ENCODE results near the gene GP1BA.

The GP1BA gene

GRCh38 chr17:4950746-4951204 is 18.7 kb downstream of the GP1BA start, which contains the start of gene ENO3:
Gene ENO3, plus strand, starts transcription at chr17:4951119. Its CDS starts 711 bp downstream, at chr17:4951830.
- no peak for DNase-seq (ENCODE audit: low read depth in 2 of 2)

- no peak for DNase-seq (ENCODE audit: low read depth in 2 of 2)
Observed at GRCh38 chr17:4951486-4951885, 19.4 kb downstream of the GP1BA start.

GRCh38 chr17:4953451-4953961 is 21.4 kb downstream of the GP1BA start:
- no peak for DNase-seq (ENCODE audit: low read depth in 2 of 2)

GRCh38 chr17:4955091-4955490 is 23.0 kb downstream of the GP1BA start:
- no peak for DNase-seq (ENCODE audit: low read depth in 2 of 2)

- DNase-seq (ENCODE audit: low read depth in 2 of 2): no peak
Observed at GRCh38 chr17:4956493-4957061, 24.5 kb downstream of the GP1BA start.

- DNase-seq (ENCODE audit: low read depth in 2 of 2): no peak
Observed at GRCh38 chr17:4958102-4958501, 26.0 kb downstream of the GP1BA start.

- no peak for DNase-seq (ENCODE audit: low read depth in 2 of 2)
Observed at GRCh38 chr17:4959261-4959965, 27.3 kb downstream of the GP1BA start.

- no peak for DNase-seq (ENCODE audit: low read depth in 2 of 2)
Observed at GRCh38 chr17:4960279-4960922, 28.3 kb downstream of the GP1BA start.

- no peak for DNase-seq (ENCODE audit: low read depth in 2 of 2)
Observed at GRCh38 chr17:4965311-4965986, 33.4 kb downstream of the GP1BA start.

- peak; percentile 99 for DNase-seq (ENCODE audit: low read depth in 2 of 2)
Observed at GRCh38 chr17:4966844-4967538, 34.9 kb downstream of the GP1BA start.

GRCh38 chr17:4967539-4968485 is 35.7 kb downstream of the GP1BA start, which contains the start of gene SPAG7:
Gene SPAG7, minus strand, starts transcription at chr17:4967817. Its CDS starts 13 bp downstream, at chr17:4967804.
- peak; percentile 94 to 95 for DNase-seq (ENCODE audit: low read depth in 2 of 2)

- DNase-seq (ENCODE audit: low read depth in 2 of 2): no peak
Observed at GRCh38 chr17:4968486-4969046, 36.5 kb downstream of the GP1BA start.

- DNase-seq (ENCODE audit: low read depth in 2 of 2): peak; percentile 89
Observed at GRCh38 chr17:4969047-4969550, 37.0 kb downstream of the GP1BA start.

- DNase-seq (ENCODE audit: low read depth in 2 of 2): no peak
Observed at GRCh38 chr17:4969551-4970173, 37.6 kb downstream of the GP1BA start.

- DNase-seq (ENCODE audit: low read depth in 2 of 2): no peak
Observed at GRCh38 chr17:4970273-4970672, 38.2 kb downstream of the GP1BA start.

- no peak for DNase-seq (ENCODE audit: low read depth in 2 of 2)
Observed at GRCh38 chr17:4971826-4972225, 39.7 kb downstream of the GP1BA start.

- no peak for DNase-seq (ENCODE audit: low read depth in 2 of 2)
Observed at GRCh38 chr17:4972322-4972721, 40.2 kb downstream of the GP1BA start.

GRCh38 chr17:4972752-4973151 is 40.7 kb downstream of the GP1BA start:
- DNase-seq (ENCODE audit: low read depth in 2 of 2): no peak
